ENCODE data around the gene NR1H4.
"Not testable (repeated sequence)": the region's sequence is repeated elsewhere in the genome, so short reads cannot be mapped to it uniquely, and the experiment has no call there.

NR1H4 gene

DNA sequence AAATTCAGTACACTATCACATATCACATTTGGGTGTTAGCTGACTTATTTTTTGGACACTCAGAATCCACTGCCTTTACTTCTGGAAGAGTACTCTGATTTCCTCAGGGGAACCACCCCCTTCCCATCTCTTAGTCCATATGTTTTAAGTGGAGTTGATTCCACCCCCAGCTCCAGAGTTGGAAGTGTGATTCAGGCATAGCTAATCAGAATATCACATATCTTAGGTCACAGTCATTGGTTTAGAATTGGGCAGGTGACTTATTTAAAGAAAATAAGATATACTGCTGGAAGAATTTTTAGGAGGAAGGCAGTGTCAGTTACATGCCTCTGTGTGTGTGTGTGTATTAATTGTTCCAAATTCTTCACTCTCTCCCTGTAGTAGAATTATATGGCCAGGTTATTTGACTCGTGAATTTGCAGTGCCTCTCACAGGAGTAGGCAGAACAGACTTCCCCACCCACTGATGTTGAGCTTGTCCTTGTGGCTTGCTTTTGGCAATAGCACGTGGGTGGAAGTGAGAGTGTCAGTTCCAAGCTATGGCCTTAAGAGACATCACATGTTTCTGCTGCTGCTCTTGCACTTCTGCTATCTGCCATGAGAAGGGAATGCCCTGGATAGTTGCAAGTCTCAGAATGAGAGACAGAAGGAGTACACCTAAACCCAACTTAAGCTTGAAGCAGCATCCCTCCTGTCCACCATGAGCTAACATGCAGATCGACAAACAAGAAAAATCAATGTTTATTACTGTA is 93.4 kb downstream of the NR1H4 start:
- no peak for DNase-seq (ENCODE audit: low read depth in 2 of 2)

DNA sequence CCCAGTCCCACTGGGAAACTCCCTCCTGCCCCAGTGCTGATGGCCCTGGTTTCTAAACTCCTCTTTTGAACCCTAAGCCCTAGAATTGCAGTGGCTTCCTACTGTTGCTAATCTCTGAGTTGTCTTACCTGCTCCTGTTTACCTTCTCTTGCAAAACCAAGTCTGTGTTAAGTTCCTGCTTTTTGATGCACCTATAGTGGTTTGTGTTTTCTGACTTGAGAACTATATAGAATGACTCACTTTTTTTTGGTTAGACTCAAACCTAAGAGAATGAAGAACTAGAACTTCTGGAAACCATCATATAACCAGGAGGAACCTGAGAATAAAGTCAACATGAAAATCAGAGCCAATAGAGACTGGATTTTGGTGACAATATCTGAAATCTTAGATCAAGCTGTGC is 94.3 kb downstream of the NR1H4 start:
- no peak for DNase-seq (ENCODE audit: low read depth in 2 of 2)

- no peak for DNase-seq (ENCODE audit: low read depth in 2 of 2)
Measured at GRCh38 chr12:100572184-100572583, 98.5 kb downstream of the NR1H4 start.

GRCh38 chr12:100573292-100574186 is 99.9 kb downstream of the NR1H4 start, which contains the start of gene GAS2L3:
TSS of gene GAS2L3 (plus strand) at chr12:100573684. CDS start at chr12:100594905, 21,221 bp downstream.
- DNase-seq (ENCODE audit: low read depth in 2 of 2): peak; percentile 46 to 58

- DNase-seq (ENCODE audit: low read depth in 2 of 2): no peak
Measured at GRCh38 chr12:100574187-100575074, 100.8 kb downstream of the NR1H4 start.

DNA sequence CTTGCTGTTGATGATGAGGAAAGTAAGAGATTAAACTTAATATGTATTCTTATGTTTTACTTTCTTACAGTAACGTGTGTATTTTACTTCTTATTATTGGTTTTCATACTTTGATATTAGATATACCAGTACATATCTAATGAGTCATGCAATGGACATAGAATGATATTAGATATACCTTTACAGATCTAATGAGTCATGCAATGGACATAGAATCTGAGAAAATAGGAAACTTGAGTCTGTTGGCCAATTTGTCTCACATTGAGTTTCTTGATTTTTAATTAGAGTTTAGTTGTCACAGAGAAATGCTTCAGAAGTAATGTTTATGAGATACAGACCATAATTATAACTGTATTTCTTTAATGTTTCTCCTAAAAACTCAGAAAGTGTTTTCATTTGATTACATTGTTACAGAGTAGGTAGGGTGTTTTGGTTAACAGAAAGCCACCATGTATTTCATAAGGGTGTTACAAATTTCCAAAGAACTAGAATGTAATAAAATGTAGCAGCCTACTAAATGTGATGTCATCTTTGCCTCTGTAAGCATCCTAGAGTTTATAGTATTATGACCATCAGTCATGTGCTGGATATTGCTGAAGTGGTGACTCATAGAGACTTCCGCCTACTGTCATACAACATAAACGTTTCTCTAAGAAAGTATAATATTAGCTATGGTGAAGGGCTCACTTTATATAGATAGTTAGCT is 102.8 kb downstream of the NR1H4 start:
- no peak for DNase-seq (ENCODE audit: low read depth in 2 of 2)

GRCh38 chr12:100578923-100579322 is 105.3 kb downstream of the NR1H4 start:
- DNase-seq (ENCODE audit: low read depth in 2 of 2): no peak

- no peak for DNase-seq (ENCODE audit: low read depth in 2 of 2)
Measured at GRCh38 chr12:100579844-100580243, 106.2 kb downstream of the NR1H4 start.

GRCh38 chr12:100584256-100584655 is 110.6 kb downstream of the NR1H4 start:
- no peak for DNase-seq (ENCODE audit: low read depth in 2 of 2)

- DNase-seq (ENCODE audit: low read depth in 2 of 2): no peak
Measured at GRCh38 chr12:100591979-100592378, 118.3 kb downstream of the NR1H4 start.

GRCh38 chr12:100593490-100593889 is 119.8 kb downstream of the NR1H4 start:
- DNase-seq (ENCODE audit: low read depth in 2 of 2): no peak

- no peak for DNase-seq (ENCODE audit: low read depth in 2 of 2)
Measured at GRCh38 chr12:100601626-100602025, 128.0 kb downstream of the NR1H4 start.

DNA sequence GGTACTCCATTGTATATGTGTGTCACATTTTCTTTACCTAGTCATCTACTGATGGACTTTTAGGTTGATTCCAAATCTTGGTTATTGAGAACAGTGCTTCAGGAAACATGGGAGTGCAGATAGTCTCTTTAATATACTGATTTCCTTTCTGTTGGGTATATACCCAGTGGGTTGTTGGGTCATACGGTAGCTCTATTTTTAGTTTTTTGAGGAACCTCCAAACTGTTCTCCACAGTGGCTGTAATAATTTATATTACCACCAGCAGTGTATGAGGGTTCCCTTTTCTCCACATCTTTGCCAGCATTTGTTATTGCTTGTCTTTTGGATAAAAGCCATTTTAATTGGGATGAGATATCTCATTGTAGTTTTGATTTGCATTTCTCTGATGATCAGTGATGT is 129.3 kb downstream of the NR1H4 start:
- not testable (repeated sequence) for DNase-seq (ENCODE audit: low read depth in 2 of 2)

DNA sequence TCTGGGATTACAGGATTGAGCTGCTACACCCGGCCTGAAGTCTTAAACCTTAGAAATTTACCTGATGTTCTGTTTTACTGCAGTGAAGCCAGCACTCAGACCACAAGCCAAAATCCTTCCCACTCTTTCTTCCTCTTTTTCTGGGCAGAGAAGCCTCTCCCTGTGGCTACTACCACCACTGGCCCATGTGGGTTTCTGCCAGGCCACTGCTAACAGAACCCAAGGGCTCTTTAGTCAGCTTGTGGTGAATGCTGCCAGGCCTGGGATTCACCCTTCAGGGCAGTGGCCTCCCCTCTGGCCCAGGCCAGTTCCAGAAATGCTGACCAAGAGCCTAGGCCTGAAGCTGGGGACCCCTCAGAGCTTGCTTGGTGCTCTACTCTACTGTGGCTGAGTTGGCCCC is 135.1 kb downstream of the NR1H4 start:
- no peak for DNase-seq (ENCODE audit: low read depth in 2 of 2)

- DNase-seq (ENCODE audit: low read depth in 2 of 2): no peak
Measured at GRCh38 chr12:100610666-100611430, 137.2 kb downstream of the NR1H4 start.

DNA sequence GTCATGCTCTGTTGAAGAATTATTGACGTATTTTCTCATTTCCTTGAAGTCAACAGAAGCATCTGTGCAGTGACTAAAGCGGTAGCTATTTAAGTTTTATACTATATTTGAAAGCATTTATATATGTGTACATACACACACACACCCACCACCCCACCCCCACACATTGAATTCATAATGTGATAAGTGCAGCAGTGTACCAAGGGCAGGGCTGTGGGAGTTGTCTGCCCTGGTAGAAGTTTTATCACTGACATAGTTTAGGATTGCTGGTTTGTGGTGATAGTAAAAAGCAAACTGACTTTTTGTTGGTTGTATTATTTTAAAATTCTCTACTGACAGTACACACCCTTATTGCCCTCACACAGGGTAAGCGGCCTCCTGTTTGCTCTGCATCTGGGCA is 138.9 kb downstream of the NR1H4 start:
- no peak for DNase-seq (ENCODE audit: low read depth in 2 of 2)

All from stimulated activated CD8-positive, alpha-beta memory T cell treated with anti-CD3 and anti-CD28 coated beads, Interleukin-2, amount 100 ng/mL, for 48 hours (primary cell).